Astrocyte (in vitro differentiated cells and primary cell): ENCODE results near the gene POC1B. TPM values are rescaled to one million over a fixed set of nuclear protein-coding genes. Genes with fewer than 3 reads are reported as not detected.

ENCODE experiments used
- DNase-seq: peaks from one replicate; pipeline ENCODE4 v3.0.0-alpha.2; 2010; ENCODE audit warnings: low read depth
- FAIRE-seq: peaks from 2 replicates; lab custom pipeline; 2011; peaks lifted over from hg19 to GRCh38; lab: Jason Lieb, UNC
- H2AFZ ChIP-seq: 2 replicates; pipeline ENCODE4 v1.6.0; 2012; ENCODE audit warnings: low read depth, low read length, inconsistent platforms
- H3K27ac ChIP-seq: 2 replicates; pipeline ENCODE4 v1.5.1; 2011; ENCODE audit warnings: low read depth, low read length, inconsistent platforms
- H3K27me3 ChIP-seq: 2 replicates; pipeline ENCODE4 v1.6.0; 2011; ENCODE audit warnings: low read length, inconsistent platforms; ENCODE audit not compliant: insufficient read depth
- H3K36me3 ChIP-seq: 2 replicates; pipeline ENCODE4 v1.5.1; 2011; ENCODE audit warnings: low read length, inconsistent platforms; ENCODE audit not compliant: insufficient read depth
- H3K4me1 ChIP-seq: 2 replicates; pipeline ENCODE4 v1.5.1; 2011; ENCODE audit warnings: low read length, inconsistent platforms; ENCODE audit not compliant: insufficient read depth
- H3K4me2 ChIP-seq: 2 replicates; pipeline ENCODE4 v1.6.0; 2012; ENCODE audit warnings: low read length, inconsistent platforms
- H3K4me3 ChIP-seq: 2 replicates; pipeline ENCODE4 v1.5.1; 2011; ENCODE audit warnings: low read depth, mild to moderate bottlenecking, low read length, inconsistent platforms; ENCODE audit not compliant: insufficient read depth
- H3K79me2 ChIP-seq: 2 replicates; pipeline ENCODE4 v1.6.0; 2012; ENCODE audit warnings: mild to moderate bottlenecking, low read length, inconsistent platforms; ENCODE audit not compliant: insufficient read depth
- H3K9ac ChIP-seq: 2 replicates; pipeline ENCODE4 v1.6.0; 2012; ENCODE audit warnings: mild to moderate bottlenecking, low read length, inconsistent platforms
- H3K9me3 ChIP-seq: 2 replicates; pipeline ENCODE4 v1.5.1; 2012; ENCODE audit warnings: low read depth, mild to moderate bottlenecking, low read length, inconsistent platforms; ENCODE audit not compliant: insufficient read depth
- H4K20me1 ChIP-seq: 2 replicates; pipeline ENCODE4 v1.6.0; 2012; ENCODE audit warnings: low read length, inconsistent platforms; ENCODE audit not compliant: insufficient read depth
- H3K27ac Mint-ChIP-seq: one replicate; pipeline ENCODE4 v1.8.0; 2021; ENCODE audit warnings: mild to moderate bottlenecking, mixed read lengths; ENCODE audit not compliant: unreplicated experiment
- H3K27me3 Mint-ChIP-seq: one replicate; pipeline ENCODE4 v1.8.0; 2021; ENCODE audit warnings: low read depth, mixed read lengths; ENCODE audit not compliant: unreplicated experiment
- H3K36me3 Mint-ChIP-seq: one replicate; pipeline ENCODE4 v1.8.0; 2021; ENCODE audit warnings: low read depth, mixed read lengths; ENCODE audit not compliant: unreplicated experiment
- H3K4me1 Mint-ChIP-seq: one replicate; pipeline ENCODE4 v1.8.0; 2021; ENCODE audit warnings: low read depth, mixed read lengths; ENCODE audit not compliant: unreplicated experiment
- H3K4me3 Mint-ChIP-seq: one replicate; pipeline ENCODE4 v1.8.0; 2021; ENCODE audit warnings: mild to moderate bottlenecking, moderate library complexity, mixed read lengths; ENCODE audit not compliant: unreplicated experiment
- H3K9me3 Mint-ChIP-seq: one replicate; pipeline ENCODE4 v1.8.0; 2021; ENCODE audit warnings: mild to moderate bottlenecking, mixed read lengths; ENCODE audit not compliant: unreplicated experiment
- EZH2 ChIP-seq: IDR thresholded peaks from 2 replicates; pipeline ENCODE4 v1.6.1; 2012; ENCODE audit warnings: mild to moderate bottlenecking, low read length, inconsistent platforms; ENCODE audit not compliant: insufficient read depth
- total RNA-seq: library from RNA; stranded (reverse); gene quantifications from 2 replicates; pipeline ENCODE4 v1.2.1, GENCODE V29; 2021
- TF ChIP-seq, protein P1 (sequence below): IDR thresholded peaks from 2 replicates; pipeline ENCODE4 v1.5.1; 2011; ENCODE audit warnings: low read depth, mild to moderate bottlenecking, inconsistent platforms, low read length, moderate library complexity; ENCODE audit not compliant: insufficient read depth

Gene POC1B
- total RNA-seq, 1 donor from 2014 or later = 10.6 TPM

DNA sequence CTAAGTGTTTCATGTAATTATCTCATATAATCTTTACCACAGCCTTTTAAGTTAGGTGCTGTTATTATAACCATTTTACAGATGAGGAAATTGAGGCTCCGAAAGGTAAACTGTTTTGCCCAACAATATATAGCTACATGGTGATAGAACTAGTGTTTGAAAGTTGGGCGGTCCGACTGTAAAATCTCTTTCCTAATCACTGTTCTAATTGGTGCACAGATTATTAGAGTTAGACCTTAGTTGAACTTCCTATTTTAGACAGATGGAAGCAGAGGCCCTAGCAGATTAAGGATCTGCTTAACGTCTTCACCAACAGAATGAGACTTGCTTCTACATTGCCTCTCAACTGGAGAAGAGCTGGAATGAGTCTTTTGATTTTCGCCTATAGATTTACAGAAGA is 143.5 kb downstream of the POC1B start:
- Histone ChIP-seq H3K9me3 (no peaks in the 10 kb centered on the region), H4K20me1 (no peaks in the 10 kb centered on the region), H3K36me3 (no peaks in the 10 kb centered on the region), H3K79me2 (no peaks in the 10 kb centered on the region), H2AFZ (no peak overlapping the region), H3K4me1 (peaks cover 11% of the 10 kb centered on the region), H3K4me2 (no peak overlapping the region), H3K9ac (no peak overlapping the region), H3K27ac (no peak overlapping the region), H3K4me3 (no peak overlapping the region), H3K27me3 (no peaks in the 10 kb centered on the region)
- H3K27me3 Mint-ChIP-seq = no peaks in the 10 kb centered on the region
- TF ChIP-seq, protein P1, sequence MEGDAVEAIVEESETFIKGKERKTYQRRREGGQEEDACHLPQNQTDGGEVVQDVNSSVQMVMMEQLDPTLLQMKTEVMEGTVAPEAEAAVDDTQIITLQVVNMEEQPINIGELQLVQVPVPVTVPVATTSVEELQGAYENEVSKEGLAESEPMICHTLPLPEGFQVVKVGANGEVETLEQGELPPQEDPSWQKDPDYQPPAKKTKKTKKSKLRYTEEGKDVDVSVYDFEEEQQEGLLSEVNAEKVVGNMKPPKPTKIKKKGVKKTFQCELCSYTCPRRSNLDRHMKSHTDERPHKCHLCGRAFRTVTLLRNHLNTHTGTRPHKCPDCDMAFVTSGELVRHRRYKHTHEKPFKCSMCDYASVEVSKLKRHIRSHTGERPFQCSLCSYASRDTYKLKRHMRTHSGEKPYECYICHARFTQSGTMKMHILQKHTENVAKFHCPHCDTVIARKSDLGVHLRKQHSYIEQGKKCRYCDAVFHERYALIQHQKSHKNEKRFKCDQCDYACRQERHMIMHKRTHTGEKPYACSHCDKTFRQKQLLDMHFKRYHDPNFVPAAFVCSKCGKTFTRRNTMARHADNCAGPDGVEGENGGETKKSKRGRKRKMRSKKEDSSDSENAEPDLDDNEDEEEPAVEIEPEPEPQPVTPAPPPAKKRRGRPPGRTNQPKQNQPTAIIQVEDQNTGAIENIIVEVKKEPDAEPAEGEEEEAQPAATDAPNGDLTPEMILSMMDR = no peak
- no peak for TF ChIP-seq EZH2
- H3K36me3 Mint-ChIP-seq = no peaks in the 10 kb centered on the region
- H3K4me1 Mint-ChIP-seq = peaks cover 22% of the 10 kb centered on the region
- H3K9me3 Mint-ChIP-seq = no peaks in the 10 kb centered on the region
- FAIRE-seq = no peak
- DNase-seq = no peak
- H3K27ac Mint-ChIP-seq = no peak overlapping the region
- no peak overlapping the region for H3K4me3 Mint-ChIP-seq

DNA sequence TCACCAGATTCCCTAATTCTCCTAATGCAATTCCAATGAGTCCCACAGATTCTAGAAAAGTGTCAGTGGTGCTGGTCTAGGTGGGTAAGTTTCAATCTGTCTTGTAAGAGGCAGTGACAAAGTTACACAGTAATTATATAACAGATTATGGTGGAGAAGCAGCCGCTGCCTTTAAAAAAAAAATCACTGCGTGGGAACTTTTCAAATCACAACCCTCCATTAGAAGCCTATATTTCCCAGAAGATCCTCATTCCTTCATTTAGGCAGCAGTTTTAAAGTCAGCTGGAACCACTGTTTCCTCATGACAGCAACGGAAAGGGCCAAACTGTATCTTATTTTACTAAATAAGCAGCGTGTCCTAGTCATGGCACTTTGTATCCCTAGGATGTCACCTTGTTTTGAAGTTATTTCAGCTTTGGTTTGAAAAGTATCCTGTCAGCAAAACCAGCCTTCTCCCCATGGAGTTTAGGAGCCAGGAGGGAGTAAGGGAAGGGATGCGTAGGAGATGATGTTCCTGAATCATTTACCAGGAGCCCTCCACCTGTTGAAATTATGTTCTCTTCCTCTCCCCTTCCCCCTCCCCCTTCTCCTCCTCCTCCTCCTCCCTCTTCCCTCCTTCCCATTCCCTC is 145.9 kb downstream of the POC1B start:
- H3K27ac Mint-ChIP-seq = no peak overlapping the region
- H3K4me1 ChIP-seq = peaks cover 20% of the 10 kb centered on the region
- H3K4me3 ChIP-seq = no peak overlapping the region
- H3K4me3 Mint-ChIP-seq = no peak overlapping the region
- peaks cover 34% of the 10 kb centered on the region for H3K4me1 Mint-ChIP-seq
- H3K4me2 ChIP-seq = no peak overlapping the region
- H3K9me3 ChIP-seq = no peaks in the 10 kb centered on the region
- H3K36me3 Mint-ChIP-seq = no peaks in the 10 kb centered on the region
- no peaks in the 10 kb centered on the region for H3K27me3 ChIP-seq
- H2AFZ ChIP-seq = no peak overlapping the region
- no peaks in the 10 kb centered on the region for H4K20me1 ChIP-seq
- FAIRE-seq = no peak
- H3K79me2 ChIP-seq = no peaks in the 10 kb centered on the region
- no peaks in the 10 kb centered on the region for H3K36me3 ChIP-seq
- H3K27ac ChIP-seq = no peak overlapping the region
- no peak for DNase-seq
- H3K27me3 Mint-ChIP-seq = no peaks in the 10 kb centered on the region
- TF ChIP-seq, protein P1 = no peak
- TF ChIP-seq EZH2 = no peak
- H3K9me3 Mint-ChIP-seq = no peaks in the 10 kb centered on the region
- no peak overlapping the region for H3K9ac ChIP-seq

DNA sequence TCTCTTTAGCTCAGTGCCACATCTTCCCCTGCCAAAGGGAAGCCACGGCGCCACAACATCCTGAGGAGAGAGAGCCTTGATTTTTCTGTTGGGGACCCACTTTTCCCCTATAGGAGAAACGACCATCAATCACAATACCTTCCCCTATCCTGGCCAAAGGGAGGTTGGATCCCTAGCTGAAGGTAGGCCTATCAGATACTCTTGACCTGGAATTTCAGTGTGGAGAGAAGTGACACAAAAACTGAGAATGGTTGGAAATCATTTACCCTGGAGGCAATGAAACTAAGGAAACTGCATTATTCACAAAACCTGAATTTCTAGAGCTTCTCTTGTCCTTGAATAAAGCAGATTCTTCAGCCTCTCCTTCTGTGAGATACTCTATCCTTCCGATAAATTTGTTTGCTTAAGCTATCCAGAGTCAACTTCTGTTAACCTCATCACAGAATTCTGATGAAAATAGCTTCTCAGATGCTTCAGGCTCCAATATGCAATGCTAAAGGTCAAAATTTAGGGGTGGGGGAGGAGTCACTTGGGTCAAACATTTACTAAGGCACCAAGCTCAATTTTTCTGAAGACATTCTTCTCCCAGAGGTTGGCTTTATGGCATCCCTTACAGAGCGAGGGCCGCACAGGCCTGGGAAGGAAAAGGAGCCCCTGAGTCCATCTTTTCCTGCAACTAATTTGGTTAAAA is 146.6 kb downstream of the POC1B start:
- Histone ChIP-seq H3K27me3 (no peaks in the 10 kb centered on the region), H3K4me2 (no peak overlapping the region), H3K4me1 (peaks cover 17% of the 10 kb centered on the region), H3K27ac (no peak overlapping the region), H3K4me3 (no peak overlapping the region), H3K9ac (no peak overlapping the region), H3K9me3 (no peaks in the 10 kb centered on the region), H3K36me3 (no peaks in the 10 kb centered on the region), H2AFZ (no peak overlapping the region), H3K79me2 (no peaks in the 10 kb centered on the region), H4K20me1 (no peaks in the 10 kb centered on the region)
- H3K4me3 Mint-ChIP-seq = no peak overlapping the region
- no peaks in the 10 kb centered on the region for H3K27me3 Mint-ChIP-seq
- no peak for TF ChIP-seq EZH2
- TF ChIP-seq, protein P1 = no peak
- FAIRE-seq (no peak), DNase-seq (no peak)
- no peak overlapping the region for H3K27ac Mint-ChIP-seq
- H3K9me3 Mint-ChIP-seq = no peaks in the 10 kb centered on the region
- H3K36me3 Mint-ChIP-seq = no peaks in the 10 kb centered on the region
- H3K4me1 Mint-ChIP-seq = peaks cover 31% of the 10 kb centered on the region
